IMR-90 (cell line): ENCODE measurements around the gene RAB5B. TPM values are rescaled to one million over a fixed set of nuclear protein-coding genes. Genes with fewer than 3 reads are reported as not detected.

Source experiments
- ATAC-seq: fragments of 200-7000 bp; cut with Tn5 transposase; 2 replicates; pipeline ENCODE4 v1.9.1; 2020; ENCODE audit warnings: low read depth, mild to moderate bottlenecking, moderate library complexity
- BruUV-seq: library from RNA; stranded (reverse); fragments of 400-500 nt; replicated peaks from 2 replicates; lab custom pipeline; 2021; lab: Mats Ljungman, UMichigan
- CTCF ChIA-PET: fragments of 300-600 bp; formaldehyde crosslinking; extraction: SDS; loops from one replicate; lab custom pipeline; 2021; ENCODE audit warnings: antibody characterized with exemption; lab: Yijun Ruan, JAX
- POLR2A ChIA-PET: fragments of 300-600 bp; sonication (Branson Sonifier 250); formaldehyde crosslinking; loops from one replicate; lab custom pipeline; 2022; ENCODE audit warnings: antibody characterized with exemption; ENCODE audit not compliant: unreplicated experiment; lab: Charles Lee
- DNase-seq: peaks from one replicate; pipeline ENCODE4 v3.0.0; 2013
- H2AFZ ChIP-seq: replicated peaks from 2 replicates; pipeline ENCODE3; 2013; ENCODE audit warnings: low read length, mild to moderate bottlenecking; ENCODE audit not compliant: poor library complexity
- H2AK5ac ChIP-seq: 2 replicates; pipeline ENCODE4 v1.6.1; 2013; ENCODE audit warnings: low read depth, low read length, inconsistent platforms
- H2AK9ac ChIP-seq: replicated peaks from 2 replicates; pipeline ENCODE3; 2013; ENCODE audit warnings: mild to moderate bottlenecking, low read depth, low read length, moderate library complexity; ENCODE audit not compliant: poor library complexity
- H2BK120ac ChIP-seq: 2 replicates; pipeline ENCODE4 v1.6.1; 2013; ENCODE audit warnings: low read depth, low read length, inconsistent platforms
- H2BK15ac ChIP-seq: 3 replicates; pipeline ENCODE4 v1.6.1; 2013; ENCODE audit warnings: low read depth, low read length, inconsistent platforms
- H2BK20ac ChIP-seq: 2 replicates; pipeline ENCODE4 v1.6.1; 2013; ENCODE audit warnings: low read depth, mild to moderate bottlenecking, inconsistent platforms, low read length, moderate library complexity
- H2BK5ac ChIP-seq: 2 replicates; pipeline ENCODE4 v1.6.1; 2013; ENCODE audit warnings: mild to moderate bottlenecking, low read depth, low read length, inconsistent platforms; ENCODE audit not compliant: poor library complexity, severe bottlenecking
- H3K14ac ChIP-seq: replicated peaks from 2 replicates; pipeline ENCODE4 v1.6.1; 2013; ENCODE audit warnings: low read depth, low read length, inconsistent platforms
- H3K18ac ChIP-seq: 2 replicates; pipeline ENCODE4 v1.6.1; 2013; ENCODE audit warnings: low read depth, low read length, control low read depth
- H3K23ac ChIP-seq: 2 replicates; pipeline ENCODE4 v1.6.1; 2013; ENCODE audit warnings: low read depth, low read length, inconsistent platforms
- H3K27ac ChIP-seq: 2 replicates; pipeline ENCODE4 v1.5.1; 2013; ENCODE audit warnings: mild to moderate bottlenecking, control low read depth, low read length; ENCODE audit not compliant: insufficient read depth
- H3K27me3 ChIP-seq: 2 replicates; pipeline ENCODE4 v1.6.1; 2013; ENCODE audit warnings: low read length; ENCODE audit not compliant: control insufficient read depth, insufficient read depth
- H3K36me3 ChIP-seq: 2 replicates; pipeline ENCODE4 v1.6.1; 2013; ENCODE audit warnings: low read length, mixed read lengths; ENCODE audit not compliant: control insufficient read depth, insufficient read depth
- H3K4ac ChIP-seq: 2 replicates; pipeline ENCODE4 v1.6.1; 2013; ENCODE audit warnings: low read depth, low read length, inconsistent platforms
- H3K4me1 ChIP-seq: 2 replicates; pipeline ENCODE4 v1.6.1; 2013; ENCODE audit warnings: low read length, mixed read lengths; ENCODE audit not compliant: control insufficient read depth, insufficient read depth
- H3K4me2 ChIP-seq: 2 replicates; pipeline ENCODE4 v1.6.1; 2013; ENCODE audit warnings: low read depth, mild to moderate bottlenecking, control low read depth, low read length, moderate library complexity
- H3K4me3 ChIP-seq: 2 replicates; pipeline ENCODE4 v1.5.1; 2013; ENCODE audit warnings: low read depth, mild to moderate bottlenecking, control low read depth, low read length, moderate library complexity; ENCODE audit not compliant: insufficient read depth
- H3K56ac ChIP-seq: 2 replicates; pipeline ENCODE4 v1.6.1; 2013; ENCODE audit warnings: low read length, inconsistent platforms; ENCODE audit not compliant: insufficient read depth; ENCODE audit errors: extremely low read depth
- H3K79me1 ChIP-seq, 2 experiments: 2 replicates each; pipeline ENCODE4 v1.6.1; 2013; ENCODE audit warnings: low read length in 2 of 2, inconsistent platforms in 1 of 2, low read depth in 1 of 2
- H3K9ac ChIP-seq: 2 replicates; pipeline ENCODE4 v1.6.1; 2013; ENCODE audit warnings: low read depth, low read length, control low read depth
- H3K9me1 ChIP-seq: 2 replicates; pipeline ENCODE4 v1.6.1; 2013; ENCODE audit warnings: low read length, inconsistent platforms; ENCODE audit not compliant: insufficient read depth
- H3K9me3 ChIP-seq: 2 replicates; pipeline ENCODE4 v1.6.1; 2013; ENCODE audit warnings: low read length; ENCODE audit not compliant: control insufficient read depth, insufficient read depth
- H4K20me1 ChIP-seq: 2 replicates; pipeline ENCODE4 v1.6.1; 2013; ENCODE audit warnings: low read length, inconsistent platforms; ENCODE audit not compliant: insufficient read depth
- H4K5ac ChIP-seq: 2 replicates; pipeline ENCODE4 v1.6.1; 2013; ENCODE audit warnings: mild to moderate bottlenecking, low read depth, low read length, control low read depth
- H4K8ac ChIP-seq, 2 experiments: 2 replicates each; pipeline ENCODE4 v1.6.1; 2013; ENCODE audit warnings: low read depth in 2 of 2, low read length in 2 of 2, control low read depth in 1 of 2, inconsistent platforms in 1 of 2
- H4K91ac ChIP-seq: 2 replicates; pipeline ENCODE4 v1.6.1; 2013; ENCODE audit warnings: low read depth, low read length, inconsistent platforms; ENCODE audit not compliant: insufficient read depth
- ELK1 ChIP-seq: fragments of 150-350 bp; IDR thresholded peaks from 2 replicates; pipeline ENCODE4 v1.6.1; 2016; ENCODE audit warnings: low read depth, mild to moderate bottlenecking, low read length, moderate library complexity, borderline replicate concordance
- MAFK ChIP-seq: IDR thresholded peaks from 2 replicates; pipeline ENCODE4 v1.6.1; 2012; ENCODE audit warnings: low read depth, low read length, improper control_type of control experiment
- MAZ ChIP-seq: IDR thresholded peaks from 2 replicates; pipeline ENCODE4 v1.6.1; 2012; ENCODE audit warnings: low read depth, mild to moderate bottlenecking, low read length, improper control_type of control experiment, moderate library complexity, borderline replicate concordance
- RAD21 ChIP-seq: IDR thresholded peaks from 2 replicates; pipeline ENCODE4 v1.6.1; 2012; ENCODE audit warnings: low read length, improper control_type of control experiment
- RCOR1 ChIP-seq: IDR thresholded peaks from 2 replicates; pipeline ENCODE4 v1.6.1; 2012; ENCODE audit warnings: mild to moderate bottlenecking, low read length, improper control_type of control experiment; ENCODE audit not compliant: insufficient replicate concordance
- RFX5 ChIP-seq: IDR thresholded peaks from 2 replicates; pipeline ENCODE4 v1.8.0; 2012; ENCODE audit warnings: low read depth, mild to moderate bottlenecking, low read length, moderate library complexity
- WGBS, 2 experiments: methylation state at CpG; one replicate each; pipeline versions ENCODE4 v1.1.5 to v1.1.7; 2013; ENCODE audit warnings: missing lambda C conversion rate in 2 of 2; ENCODE audit not compliant: insufficient read length in 1 of 2; ENCODE audit errors: extremely low coverage in 2 of 2; 5-methylcytosine and 5-hydroxymethylcytosine counted together
- dilution Hi-C: fragments of 300-500 bp; cut with HindIII; formaldehyde crosslinking; loops from one replicate; pipeline ENCODE4 v1.14.3; 2018; ENCODE audit warnings: low sequenced_read_pairs; ENCODE audit not compliant: unreplicated experiment
- in situ Hi-C: fragments of 300-500 bp; cut with MboI; formaldehyde crosslinking; loops from 3 replicates; pipeline ENCODE4 v1.14.3; 2019; ENCODE audit warnings: low sequenced_read_pairs, inconsistent platforms, mixed read lengths
- intact Hi-C: fragments of 100-400 bp; cut with micrococcal nuclease; formaldehyde crosslinking; loops from 2 replicates; pipeline ENCODE4 v1.10.0; 2022
- polyA plus RNA-seq, 3 experiments: library from polyadenylated mRNA; depleted of rRNA; stranded (reverse); fragments of >200 nt; gene quantifications; 2 replicates each; pipeline ENCODE4 v1.2.3, GENCODE V29; 2012; ENCODE audit warnings: low replicate concordance in 1 of 3
- total RNA-seq: library from RNA; depleted of rRNA; stranded (reverse); fragments of >200 nt; gene quantifications from 2 replicates; pipeline ENCODE4 v1.2.3, GENCODE V29; 2012

RAB5B gene
- total and polyA plus RNA-seq, 2 of the 4 experiments (the other 2 are of a cell fraction) = 56.5 to 99.2 TPM

GRCh38 chr12:56028511-56029165 lies 54.8 kb downstream of the RAB5B start:
- H4K91ac ChIP-seq = no peak overlapping the region
- no peak overlapping the region for H3K23ac ChIP-seq
- H3K4me2 ChIP-seq = no peak overlapping the region
- no peaks in the 10 kb centered on the region; a peak in 1 of 4 replicates for H3K79me1 ChIP-seq
- H2AK9ac ChIP-seq = peak overlapping the region; percentile 40
- no peak overlapping the region for H2AK5ac ChIP-seq
- no peak overlapping the region for H3K4ac ChIP-seq
- H3K27ac ChIP-seq = no peak overlapping the region
- intact Hi-C loops = loop anchor here (1.0 kb wide), 3 partner anchors 7 to 289 kb away; partner anchors contain the start of gene IKZF4
- no peaks in the 10 kb centered on the region for H4K20me1 ChIP-seq
- no peaks in the 10 kb centered on the region for H3K9me3 ChIP-seq
- H3K4me1 ChIP-seq = peaks cover 2% of the 10 kb centered on the region; the same call in 1 of the 2 replicates
- H2BK20ac ChIP-seq = no peak overlapping the region
- H3K27me3 ChIP-seq = no peaks in the 10 kb centered on the region
- no peak overlapping the region for H4K5ac ChIP-seq
- no peak overlapping the region for H2BK5ac ChIP-seq
- dilution Hi-C loops = no loop called here
- DNase-seq (no peak), ATAC-seq (no peak)
- no peak overlapping the region for H2AFZ ChIP-seq
- H3K9me1 ChIP-seq = no peaks in the 10 kb centered on the region
- WGBS, 2 experiments = no CpG with 5 or more reads among the region's 5 CpGs
- no peak overlapping the region for H3K4me3 ChIP-seq
- peaks cover 37% of the 10 kb centered on the region for H3K36me3 ChIP-seq
- H3K9ac ChIP-seq = no peak overlapping the region
- ChIA-PET POLR2A (no interaction called here), CTCF (interaction anchor here (0.8 to 1.6 kb wide), 4 partner anchors 8 to 290 kb away, joined by 3 to 8 read pairs (median 4); no protein-coding TSS in a partner anchor)
- in situ Hi-C loops = no loop called here
- no peak for TF ChIP-seq RFX5
- TF ChIP-seq RCOR1 = no peak
- TF ChIP-seq MAFK = no peak
- no peak for TF ChIP-seq MAZ
- TF ChIP-seq RAD21 = no peak
- no peak for TF ChIP-seq ELK1
- no peak overlapping the region for H4K8ac ChIP-seq
- H3K14ac ChIP-seq = no peak overlapping the region
- no TSS peak for BruUV-seq
- H3K18ac ChIP-seq = no peak overlapping the region
- no peak overlapping the region for H2BK15ac ChIP-seq
- no peak overlapping the region for H2BK120ac ChIP-seq
- no peak overlapping the region for H3K56ac ChIP-seq
